GM18867 (cell line): ENCODE results near the gene CHN2.

Experiments used
- ATAC-seq: cut with Tn5 transposase; IDR thresholded peaks from one replicate; pipeline ENCODE4 v1.9.1; 2021; ENCODE audit warnings: mild to moderate bottlenecking, moderate library complexity; ENCODE audit not compliant: unreplicated experiment

Gene CHN2

GRCh38 chr7:29194594-29195427 is at the start of gene CHN2:
Gene CHN2 (plus strand): TSS chr7:29194775.
- ATAC-seq: peak; percentile 52

- no peak for ATAC-seq
Observed at GRCh38 chr7:29145553-29146056, 49.0 kb upstream of the CHN2 start.

- ATAC-seq: no peak
Observed at GRCh38 chr7:29146057-29146706, 48.4 kb upstream of the CHN2 start, which contains the start of gene CPVL. Gene CPVL (minus strand): TSS chr7:29146537. CDS start chr7:29121061, 25,476 bp downstream.

- peak; percentile 57 for ATAC-seq
Observed at GRCh38 chr7:29146888-29147609, 47.5 kb upstream of the CHN2 start.

- ATAC-seq: no peak
Observed at GRCh38 chr7:29147821-29148220, 46.8 kb upstream of the CHN2 start.

- ATAC-seq: no peak
Observed at GRCh38 chr7:29149036-29149435, 45.5 kb upstream of the CHN2 start.

GRCh38 chr7:29150856-29151255 is 43.7 kb upstream of the CHN2 start:
- ATAC-seq: no peak

- ATAC-seq: no peak
Observed at GRCh38 chr7:29154076-29154475, 40.5 kb upstream of the CHN2 start.

- no peak for ATAC-seq
Observed at GRCh38 chr7:29156907-29157452, 37.6 kb upstream of the CHN2 start.

GRCh38 chr7:29158795-29159423 is 35.7 kb upstream of the CHN2 start:
- ATAC-seq: no peak

GRCh38 chr7:29160080-29160479 is 34.5 kb upstream of the CHN2 start:
- ATAC-seq: no peak

- ATAC-seq: no peak
Observed at GRCh38 chr7:29161231-29161630, 33.3 kb upstream of the CHN2 start.

- ATAC-seq: no peak
Observed at GRCh38 chr7:29162577-29162976, 32.0 kb upstream of the CHN2 start.

GRCh38 chr7:29163854-29164253 is 30.7 kb upstream of the CHN2 start:
- ATAC-seq: no peak

GRCh38 chr7:29167721-29168120 is 26.9 kb upstream of the CHN2 start:
- no peak for ATAC-seq

GRCh38 chr7:29170781-29171180 is 23.8 kb upstream of the CHN2 start:
- no peak for ATAC-seq

- no peak for ATAC-seq
Observed at GRCh38 chr7:29173458-29173857, 21.1 kb upstream of the CHN2 start.

GRCh38 chr7:29177963-29178600 is 16.5 kb upstream of the CHN2 start:
- ATAC-seq: no peak

GRCh38 chr7:29179115-29179514 is 15.5 kb upstream of the CHN2 start:
- ATAC-seq: no peak

GRCh38 chr7:29184599-29184998 is 10.0 kb upstream of the CHN2 start:
- ATAC-seq: no peak
